Common myeloid progenitor, CD34-positive (primary cell): ENCODE results near the gene FOXD4L3.
"Not testable (repeated sequence)": the region's sequence is repeated elsewhere in the genome, so short reads cannot be mapped to it uniquely, and the experiment has no call there.

Source experiments
- CTCF ChIA-PET: fragments of 350-600 bp; sonication (Branson Sonifier 250); formaldehyde crosslinking; loops from one replicate; lab custom pipeline; 2021; ENCODE audit warnings: antibody characterized with exemption; lab: Charles Lee
- POLR2A ChIA-PET: fragments of 350-600 bp; sonication (Branson Sonifier 250); formaldehyde crosslinking; loops from one replicate; lab custom pipeline; 2021; ENCODE audit warnings: antibody characterized with exemption; lab: Charles Lee
- DNase-seq, 3 donors: peaks; one replicate each; pipeline versions ENCODE4 v3.0.0 to v3.0.0-alpha.2; 2013
- H3K27ac ChIP-seq, 2 experiments: 1 replicate in 1 of 2; 2 replicates in 1 of 2; pipeline ENCODE4 v1.7.0; 2013; ENCODE audit warnings: inconsistent platforms in 2 of 2, low read length in 2 of 2, mild to moderate bottlenecking in 2 of 2, low read depth in 1 of 2, moderate library complexity in 1 of 2; ENCODE audit not compliant: severe bottlenecking in 2 of 2, insufficient read depth in 1 of 2, poor library complexity in 1 of 2
- H3K27me3 ChIP-seq, 5 experiments: replicated peaks in 2 of 5; 1 replicate in 3 of 5; 2 replicates in 2 of 5; pipeline versions ENCODE4 v1.6.1 to v1.7.0; 2013; ENCODE audit warnings: low read length in 4 of 5, mild to moderate bottlenecking in 2 of 5, moderate library complexity in 2 of 5, inconsistent platforms in 1 of 5; ENCODE audit not compliant: insufficient read depth in 5 of 5, control insufficient read depth in 4 of 5
- H3K36me3 ChIP-seq, 4 experiments: 1 replicate in 2 of 4; 2 replicates in 2 of 4; pipeline versions ENCODE4 v1.6.1 to v1.7.0; 2013; ENCODE audit warnings: low read length in 3 of 4, control low read depth in 1 of 4, mild to moderate bottlenecking in 1 of 4; ENCODE audit not compliant: control insufficient read depth in 4 of 4, insufficient read depth in 4 of 4
- H3K4me1 ChIP-seq, 4 experiments: 1 replicate in 3 of 4; 2 replicates in 1 of 4; pipeline versions ENCODE4 v1.6.1 to v1.7.1; 2013; ENCODE audit warnings: low read length in 3 of 4, mild to moderate bottlenecking in 3 of 4, control low read depth in 1 of 4, inconsistent platforms in 1 of 4, moderate library complexity in 1 of 4; ENCODE audit not compliant: control insufficient read depth in 4 of 4, insufficient read depth in 4 of 4; ENCODE audit errors: control extremely low read depth in 1 of 4
- H3K4me3 ChIP-seq, 7 experiments: 1 replicate in 4 of 7; 2 replicates in 3 of 7; pipeline versions ENCODE4 v1.5.1 to v1.7.0; 2013; ENCODE audit warnings: mild to moderate bottlenecking in 7 of 7, low read length in 6 of 7, moderate library complexity in 6 of 7, inconsistent platforms in 2 of 7, low read depth in 2 of 7, control low read depth in 1 of 7; ENCODE audit not compliant: insufficient read depth in 4 of 7, control insufficient read depth in 1 of 7; ENCODE audit errors: extremely low read depth in 1 of 7
- H3K9me3 ChIP-seq, 5 experiments: 1 replicate in 4 of 5; 2 replicates in 1 of 5; pipeline versions ENCODE4 v1.6.1 to v1.7.1; 2013; ENCODE audit warnings: low read length in 4 of 5, mild to moderate bottlenecking in 2 of 5, inconsistent platforms in 1 of 5, low read depth in 1 of 5, moderate library complexity in 1 of 5; ENCODE audit not compliant: control insufficient read depth in 4 of 5, insufficient read depth in 2 of 5; ENCODE audit errors: control extremely low read depth in 1 of 5
- WGBS: methylation state at CpG from one replicate; pipeline ENCODE4 v1.1.5; 2013; ENCODE audit not compliant: insufficient coverage; 5-methylcytosine and 5-hydroxymethylcytosine counted together

The FOXD4L3 gene

GRCh38 chr9:68343992-68344391 lies 41.3 kb downstream of the FOXD4L3 start:
- H3K36me3 ChIP-seq, H3K9me3 ChIP-seq, H3K4me1 ChIP-seq, DNase-seq, CTCF ChIA-PET, POLR2A ChIA-PET, H3K27me3 ChIP-seq, H3K27ac ChIP-seq, H3K4me3 ChIP-seq: not testable (repeated sequence)
- WGBS = 100% methylated on average over 1 of the region's 4 CpGs

GRCh38 chr9:68351689-68352088 lies 49.0 kb downstream of the FOXD4L3 start:
- H3K4me3 ChIP-seq, H3K27me3 ChIP-seq, CTCF ChIA-PET, POLR2A ChIA-PET, H3K4me1 ChIP-seq, H3K9me3 ChIP-seq, DNase-seq, H3K36me3 ChIP-seq, H3K27ac ChIP-seq: not testable (repeated sequence)
- 100% methylated on average over 1 of the region's 4 CpGs for WGBS
